ENCODE data around the gene KCTD6. TPM values are rescaled to one million over a fixed set of nuclear protein-coding genes. Genes with fewer than 3 reads are reported as not detected.

Gene KCTD6
- total and polyA plus RNA-seq, 2 experiments from 2014 or later = 28.3 to 34.6 TPM

DNA sequence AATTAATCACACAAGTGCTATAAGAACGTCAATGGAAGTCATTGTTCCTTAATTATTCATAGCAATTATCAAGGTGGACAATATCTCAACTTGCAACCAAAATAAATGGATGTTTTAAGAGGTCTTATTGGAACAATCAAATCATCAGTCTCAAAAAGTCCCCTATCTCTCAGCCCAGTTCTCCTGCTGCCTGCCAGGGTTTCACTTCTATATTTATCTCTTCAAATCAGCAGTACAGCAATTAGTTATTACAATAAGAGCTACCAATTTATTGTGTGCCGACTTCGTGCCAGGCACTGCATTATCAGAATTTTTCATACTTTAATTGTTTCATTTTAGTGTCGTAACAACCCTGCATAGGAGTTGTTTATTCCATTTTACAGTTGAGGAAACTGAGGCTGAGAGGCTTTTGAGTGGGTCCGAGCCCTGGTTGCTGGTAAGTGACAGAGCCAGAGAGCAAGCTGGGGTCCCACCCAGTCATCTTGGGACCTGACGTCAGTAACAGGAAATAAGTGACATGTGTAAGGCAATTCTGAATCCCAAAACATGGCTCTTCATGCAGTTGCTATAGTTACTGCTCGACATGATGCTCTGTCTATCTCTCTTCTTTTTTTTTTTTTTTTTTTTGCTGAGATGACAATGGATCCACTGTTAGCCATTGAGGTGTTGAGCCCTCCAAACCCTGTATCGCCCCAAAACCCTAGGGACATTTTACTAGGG lies 8.8 kb upstream of the KCTD6 start:
- Histone ChIP-seq H4K20me1 (replicated peaks; ENCODE audit: insufficient read depth) (no peaks in the 10 kb centered on the region), H3K27me3 (ENCODE audit: insufficient read depth) (no peaks in the 10 kb centered on the region), H3K36me3 (ENCODE audit: insufficient read depth) (no peaks in the 10 kb centered on the region), H3K4me3 (no peak overlapping the region), H3K27ac (ENCODE audit: low read depth) (no peak overlapping the region), H2AFZ (no peak overlapping the region), H3K4me1 (ENCODE audit: insufficient read depth) (no peaks in the 10 kb centered on the region; the same call in 1 of the 2 replicates), H3K79me2 (replicated peaks; ENCODE audit: insufficient read depth) (no peaks in the 10 kb centered on the region), H3F3A (replicated peaks; ENCODE audit: low read depth) (no peaks in the 10 kb centered on the region), H3K4me2 (no peak overlapping the region), H3K9me2 (ENCODE audit: insufficient read depth) (0 out of 2 replicates have a peak, but pooled peaks cover 6% of the 10 kb centered on the region)
- Mint-ChIP-seq H3K9me3 (no peaks in the 10 kb centered on the region; the same call in 2 of the 3 replicates), H3K4me1 (peaks cover 4% of the 10 kb centered on the region), H3K27ac (no peak overlapping the region), H3K36me3 (ENCODE audit: low read depth) (no peaks in the 10 kb centered on the region), H3K4me3 (no peak overlapping the region), H3K27me3 (ENCODE audit: insufficient read depth, low read depth, poor library complexity) (peaks cover 8% of the 10 kb centered on the region)
- no peak for TF ChIP-seq EZH2 (IDR thresholded peaks at IDR 0.05; ENCODE audit: low read depth, unreplicated experiment)
- TF ChIP-seq JUNB (IDR thresholded peaks at IDR 0.05; ENCODE audit: unreplicated experiment) = no peak
- TF ChIP-seq ZNF114 (CRISPR knock-in tag; IDR thresholded peaks at IDR 0.05) = no peak
- TF ChIP-seq, protein P1, sequence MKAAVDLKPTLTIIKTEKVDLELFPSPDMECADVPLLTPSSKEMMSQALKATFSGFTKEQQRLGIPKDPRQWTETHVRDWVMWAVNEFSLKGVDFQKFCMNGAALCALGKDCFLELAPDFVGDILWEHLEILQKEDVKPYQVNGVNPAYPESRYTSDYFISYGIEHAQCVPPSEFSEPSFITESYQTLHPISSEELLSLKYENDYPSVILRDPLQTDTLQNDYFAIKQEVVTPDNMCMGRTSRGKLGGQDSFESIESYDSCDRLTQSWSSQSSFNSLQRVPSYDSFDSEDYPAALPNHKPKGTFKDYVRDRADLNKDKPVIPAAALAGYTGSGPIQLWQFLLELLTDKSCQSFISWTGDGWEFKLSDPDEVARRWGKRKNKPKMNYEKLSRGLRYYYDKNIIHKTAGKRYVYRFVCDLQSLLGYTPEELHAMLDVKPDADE (IDR thresholded peaks at IDR 0.05) = no peak
- TF ChIP-seq NANOG (IDR thresholded peaks at IDR 0.05; ENCODE audit: borderline replicate concordance) = no peak
- TF ChIP-seq STAT1 (IDR thresholded peaks at IDR 0.05; ENCODE audit: unreplicated experiment) = no peak
- TF ChIP-seq ZNF462 (CRISPR knock-in tag; IDR thresholded peaks at IDR 0.05) = no peak
- TF ChIP-seq, protein P2, sequence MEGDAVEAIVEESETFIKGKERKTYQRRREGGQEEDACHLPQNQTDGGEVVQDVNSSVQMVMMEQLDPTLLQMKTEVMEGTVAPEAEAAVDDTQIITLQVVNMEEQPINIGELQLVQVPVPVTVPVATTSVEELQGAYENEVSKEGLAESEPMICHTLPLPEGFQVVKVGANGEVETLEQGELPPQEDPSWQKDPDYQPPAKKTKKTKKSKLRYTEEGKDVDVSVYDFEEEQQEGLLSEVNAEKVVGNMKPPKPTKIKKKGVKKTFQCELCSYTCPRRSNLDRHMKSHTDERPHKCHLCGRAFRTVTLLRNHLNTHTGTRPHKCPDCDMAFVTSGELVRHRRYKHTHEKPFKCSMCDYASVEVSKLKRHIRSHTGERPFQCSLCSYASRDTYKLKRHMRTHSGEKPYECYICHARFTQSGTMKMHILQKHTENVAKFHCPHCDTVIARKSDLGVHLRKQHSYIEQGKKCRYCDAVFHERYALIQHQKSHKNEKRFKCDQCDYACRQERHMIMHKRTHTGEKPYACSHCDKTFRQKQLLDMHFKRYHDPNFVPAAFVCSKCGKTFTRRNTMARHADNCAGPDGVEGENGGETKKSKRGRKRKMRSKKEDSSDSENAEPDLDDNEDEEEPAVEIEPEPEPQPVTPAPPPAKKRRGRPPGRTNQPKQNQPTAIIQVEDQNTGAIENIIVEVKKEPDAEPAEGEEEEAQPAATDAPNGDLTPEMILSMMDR (conservative IDR thresholded peaks at IDR 0.05; ENCODE audit: low read depth in 2 of 2) = no peak
- no peak for TF ChIP-seq CREB1 (CRISPR knock-in tag; IDR thresholded peaks at IDR 0.05; ENCODE audit: low read depth)
- TF ChIP-seq EZH2phosphoT487 (IDR thresholded peaks at IDR 0.05; ENCODE audit: unreplicated experiment) = no peak
- ATAC-seq (no peak), DNase-seq (ENCODE audit: low spot score) (no peak)
